ENCODE data around the gene TMEM45B.
A peak's percentile ranks its signal among the peaks of the same experiment; 100 is the strongest.
"Not testable (repeated sequence)": the region's sequence is repeated elsewhere in the genome, so short reads cannot be mapped to it uniquely, and the experiment has no call there.

The TMEM45B gene

GRCh38 chr11:129808241-129808640 is 7.4 kb upstream of the TMEM45B start:
- not testable (repeated sequence) for DNase-seq (ENCODE audit: low spot score)

GRCh38 chr11:129813231-129813791 is 2.3 kb upstream of the TMEM45B start:
- no peak for DNase-seq (ENCODE audit: low spot score)

DNA sequence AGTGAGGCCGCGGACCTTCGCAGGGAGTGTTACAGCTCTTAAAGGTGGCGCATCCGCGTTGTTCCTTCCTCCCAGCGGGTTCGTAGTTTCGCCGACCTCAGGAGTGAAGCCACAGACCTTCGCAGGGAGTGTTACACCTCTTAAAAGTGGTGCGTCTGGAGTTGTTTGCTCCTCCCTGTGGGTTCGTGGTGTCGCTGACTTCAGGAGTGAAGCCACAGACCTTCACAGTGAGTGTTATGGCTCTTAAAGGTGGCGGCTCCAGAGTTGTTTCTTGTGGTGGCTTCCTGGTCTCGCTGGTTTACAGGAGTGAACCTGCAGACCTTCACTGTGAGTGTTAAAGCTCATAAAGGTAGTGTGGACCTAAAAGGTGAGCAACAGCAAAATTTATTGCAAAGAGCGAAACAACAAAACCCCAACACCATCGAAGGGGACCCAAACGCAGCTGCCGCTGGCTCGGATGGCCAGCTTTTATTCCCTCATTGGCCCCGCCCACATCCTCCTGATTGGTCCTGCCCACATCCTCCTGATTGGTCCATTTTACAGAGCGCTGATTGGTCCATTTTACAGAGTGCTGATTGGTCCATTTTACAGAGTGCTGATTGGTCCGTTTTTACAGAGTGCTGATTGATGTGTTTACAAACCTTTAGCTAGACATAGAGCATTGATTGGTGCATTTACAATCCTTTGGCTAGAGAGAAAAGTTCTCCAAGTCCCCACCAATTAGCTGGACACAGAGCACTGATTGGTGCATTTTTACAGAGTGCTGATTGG is 1.2 kb upstream of the TMEM45B start:
- DNase-seq (ENCODE audit: low spot score): no peak

DNA sequence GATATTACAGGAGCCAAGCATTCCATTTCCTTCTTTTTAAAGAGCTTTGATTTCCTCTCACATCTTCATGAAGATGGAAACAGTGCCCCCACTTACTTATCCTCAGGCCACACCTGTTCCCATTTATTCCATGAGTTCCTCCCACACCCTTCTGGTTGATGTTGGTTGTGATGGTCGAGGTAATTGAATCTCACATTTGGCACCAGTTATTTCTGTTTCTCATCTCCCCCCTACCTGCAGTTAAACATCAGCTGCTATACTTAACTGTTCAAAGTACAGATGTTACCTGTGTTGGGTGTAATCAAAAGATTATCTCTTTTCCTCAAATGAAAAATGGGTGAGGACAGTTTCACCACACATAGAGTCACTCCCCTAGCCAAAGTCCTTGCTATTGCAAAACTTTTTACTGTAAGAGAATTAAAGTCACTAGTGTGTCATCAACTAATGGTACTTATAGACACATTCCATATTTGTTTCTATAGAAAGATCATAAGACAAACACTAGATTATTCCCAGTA is 1.9 kb downstream of the TMEM45B start:
- no peak for DNase-seq (ENCODE audit: low spot score)

DNA sequence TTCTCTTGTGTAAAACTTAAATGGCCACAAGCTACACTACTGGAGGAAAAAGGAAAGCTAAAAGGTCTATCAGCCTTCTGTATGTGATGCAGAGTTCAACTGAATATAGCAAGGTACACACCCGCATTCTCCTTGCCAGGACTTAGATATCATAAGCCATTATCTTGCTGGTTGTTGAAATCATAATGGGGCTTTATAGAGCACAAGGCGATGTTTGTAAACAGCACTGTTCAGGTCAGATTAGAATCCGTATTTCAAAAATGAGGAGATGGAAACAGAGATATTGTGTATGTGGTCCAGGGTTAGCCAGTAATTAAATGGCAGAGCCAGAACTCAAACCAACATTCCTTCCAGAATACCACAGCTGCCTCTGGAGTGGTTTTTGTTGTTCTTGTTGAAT is 2.6 kb downstream of the TMEM45B start:
- DNase-seq (ENCODE audit: low spot score): not testable (repeated sequence)

- no peak for DNase-seq (ENCODE audit: low spot score)
These were observed 3.6 kb downstream of the TMEM45B start for GRCh38 chr11:129819237-129819636.

DNA sequence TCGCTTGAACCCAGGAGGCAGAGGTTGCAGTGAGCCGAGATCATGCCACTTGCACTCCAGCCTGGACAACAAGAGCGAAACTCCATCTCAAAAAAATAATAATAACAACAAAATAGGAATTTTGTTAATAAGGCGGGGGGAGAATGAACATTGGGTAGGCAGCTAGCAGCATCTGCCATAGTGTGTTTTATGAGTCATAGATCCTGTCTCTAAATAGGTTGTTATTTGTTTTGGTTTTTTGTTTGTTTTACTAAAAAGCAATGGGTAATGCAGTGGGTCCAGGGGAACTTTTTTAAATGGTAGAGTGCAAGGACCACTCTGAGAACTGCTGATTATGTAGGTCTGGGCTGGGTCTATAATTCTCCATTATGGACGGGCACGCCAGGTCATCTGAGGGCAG is 4.6 kb downstream of the TMEM45B start:
- DNase-seq (ENCODE audit: low spot score): not testable (repeated sequence)

GRCh38 chr11:129823281-129823680 is 7.6 kb downstream of the TMEM45B start:
- not testable (repeated sequence) for DNase-seq (ENCODE audit: low spot score)

- not testable (repeated sequence) for DNase-seq (ENCODE audit: low spot score)
These were observed 8.2 kb downstream of the TMEM45B start for GRCh38 chr11:129823799-129824198.

DNA sequence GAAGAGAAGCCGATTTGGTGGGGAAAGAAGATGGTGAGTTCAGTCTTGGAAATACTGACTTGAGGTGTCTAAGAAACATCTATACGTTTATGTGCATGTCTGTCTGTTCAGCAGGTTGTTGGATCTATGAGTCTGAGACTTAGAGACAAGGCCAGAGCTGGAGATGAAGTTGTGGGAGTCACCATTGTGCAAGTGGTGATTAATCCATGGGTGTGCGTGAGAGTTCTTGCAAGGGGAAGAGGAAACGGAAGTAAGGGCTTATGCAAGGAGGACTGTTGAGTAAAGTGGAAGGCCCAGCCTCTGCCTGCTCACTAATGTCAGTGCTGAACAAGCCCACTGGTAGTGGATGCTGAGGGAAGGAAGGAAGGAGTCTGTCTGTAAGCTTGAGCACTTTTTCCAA is 9.7 kb downstream of the TMEM45B start:
- DNase-seq (ENCODE audit: low spot score): no peak

- no peak for DNase-seq (ENCODE audit: low spot score)
These were observed 12.7 kb downstream of the TMEM45B start for GRCh38 chr11:129828301-129828836.

GRCh38 chr11:129829497-129829896 is 13.8 kb downstream of the TMEM45B start:
- DNase-seq (ENCODE audit: low spot score): not testable (repeated sequence)

DNA sequence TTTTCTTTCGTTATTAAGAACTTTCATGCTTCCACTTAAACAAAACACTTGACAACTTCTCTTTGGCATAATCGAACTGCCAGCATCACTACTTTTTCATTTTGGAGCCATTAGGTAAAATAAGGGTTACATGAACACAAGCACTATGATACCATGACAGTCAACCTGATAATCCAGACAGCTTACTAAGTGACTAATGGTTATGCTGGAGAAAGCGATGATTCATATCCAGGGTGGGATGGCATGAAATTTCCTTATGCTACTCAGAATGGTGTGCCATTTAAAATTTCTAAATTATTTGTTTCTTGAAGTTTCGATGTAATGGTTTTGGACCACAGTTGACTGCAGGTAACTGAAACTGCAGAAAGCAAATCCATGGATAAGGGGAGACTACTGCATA is 15.6 kb downstream of the TMEM45B start:
- DNase-seq (ENCODE audit: low spot score): not testable (repeated sequence)

DNA sequence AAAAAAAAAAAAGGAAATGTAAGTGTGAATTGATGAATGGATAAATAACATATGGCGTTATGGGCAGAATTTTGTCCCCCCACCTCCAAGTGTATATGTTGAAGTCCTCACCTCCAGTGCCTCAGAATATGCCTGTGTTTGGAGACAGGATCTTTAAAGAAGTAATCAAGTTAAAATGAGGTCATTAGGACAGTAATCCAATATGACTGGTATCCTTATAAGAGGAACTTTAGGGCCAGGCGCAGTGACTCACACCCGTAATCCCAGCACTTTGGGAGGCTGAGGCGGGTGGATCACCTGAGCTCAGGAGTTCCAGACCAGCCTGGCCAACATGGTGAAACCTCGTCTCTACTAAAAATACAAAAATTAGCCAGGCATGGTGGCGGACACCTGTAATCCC is 17.6 kb downstream of the TMEM45B start:
- DNase-seq (ENCODE audit: low spot score): not testable (repeated sequence)

DNA sequence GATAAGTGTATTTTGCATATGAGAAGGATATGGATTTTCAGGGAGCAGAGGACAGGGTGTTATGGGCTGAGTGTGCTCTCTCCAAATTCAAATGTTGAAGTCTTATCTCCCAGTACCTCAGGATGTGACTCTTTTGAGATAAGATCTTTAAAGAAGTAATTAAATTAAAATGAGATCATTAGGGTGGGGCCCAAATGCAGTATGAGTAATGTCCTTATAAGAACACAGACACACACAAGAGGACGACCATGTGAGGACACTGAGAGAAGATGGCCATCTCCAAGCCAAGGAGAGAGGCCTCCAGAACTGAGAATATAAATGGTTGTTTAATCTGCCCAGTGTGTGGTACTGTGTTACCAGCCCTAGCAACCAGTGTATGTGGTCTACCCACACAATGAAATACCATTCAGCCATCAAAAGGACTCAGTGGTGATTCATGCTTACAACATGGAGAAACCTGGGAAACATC is 20.8 kb downstream of the TMEM45B start:
- DNase-seq (ENCODE audit: low spot score): not testable (repeated sequence)

- no peak for DNase-seq (ENCODE audit: low spot score)
These were observed 21.3 kb downstream of the TMEM45B start for GRCh38 chr11:129836979-129837378.

GRCh38 chr11:129840236-129840635 is 24.6 kb downstream of the TMEM45B start:
- peak; percentile 10 for DNase-seq (ENCODE audit: low spot score)

DNA sequence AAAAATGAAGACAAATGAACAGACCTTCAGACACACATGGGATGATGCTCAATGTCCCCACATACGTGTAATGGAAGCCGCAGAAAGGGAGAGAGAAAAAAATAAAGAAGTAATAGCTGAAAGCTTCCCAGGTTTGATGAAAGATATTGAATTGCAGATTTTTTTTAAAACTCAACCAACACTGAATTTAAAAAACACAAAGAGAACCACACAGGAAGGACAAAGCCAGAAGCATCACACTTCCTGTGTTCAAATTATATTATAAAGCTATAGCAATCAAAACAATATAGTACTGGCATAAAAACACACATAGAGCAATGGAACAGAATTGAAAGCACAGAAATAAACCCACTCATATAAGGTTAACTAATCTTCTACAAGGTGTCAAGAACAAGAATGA is 26.5 kb downstream of the TMEM45B start:
- no peak for DNase-seq (ENCODE audit: low spot score)

GRCh38 chr11:129846508-129847335 is 31.1 kb downstream of the TMEM45B start:
- no peak for DNase-seq (ENCODE audit: low spot score)

- not testable (repeated sequence) for DNase-seq (ENCODE audit: low spot score)
These were observed 31.7 kb downstream of the TMEM45B start for GRCh38 chr11:129847361-129847760.

GRCh38 chr11:129849447-129850130 is 33.9 kb downstream of the TMEM45B start:
- no peak for DNase-seq (ENCODE audit: low spot score)

All from putamen (tissue), 1 donor.